ENCODE measurements around the gene DAPK1.

- no peak for TF ChIP-seq POLR2A (IDR thresholded peaks at IDR 0.05)
- no peak for TF ChIP-seq CTCF (IDR thresholded peaks at IDR 0.05)
Observed at GRCh38 chr9:87534036-87534435, 36.4 kb downstream of the DAPK1 start.

Measured in suprapubic skin (tissue), 3 donors.